Umbilical cord (tissue), 2 donors: Measurements from ENCODE around the gene RFX2. TPM values are rescaled to one million over a fixed set of nuclear protein-coding genes. Genes with fewer than 3 reads are reported as not detected.
"Not testable (repeated sequence)": the region's sequence is repeated elsewhere in the genome, so short reads cannot be mapped to it uniquely, and the experiment has no call there.

Experiments used
- DNase-seq: peaks from one replicate; pipeline ENCODE4 v3.0.0-alpha.2; 2015; ENCODE audit warnings: low spot score
- total RNA-seq: library from RNA; depleted of rRNA; stranded (reverse); fragments of >200 nt; gene quantifications from one replicate; pipeline ENCODE4 v1.2.3, GENCODE V29; 2014; ENCODE audit warnings: low replicate concordance; ENCODE audit not compliant: insufficient read depth

Gene RFX2
- 15.4 TPM for total RNA-seq

- peak; percentile 99 for DNase-seq
These were observed at the start of gene RFX2 for GRCh38 chr19:6110360-6110977. Gene RFX2, minus strand, starts transcription at chr19:6110500. Its CDS starts 63,004 bp downstream, at chr19:6047496.

GRCh38 chr19:6156033-6156432, 45.7 kb upstream of the RFX2 start:
- DNase-seq, result no peak

GRCh38 chr19:6150289-6150688, 40.0 kb upstream of the RFX2 start:
- DNase-seq, result no peak

GRCh38 chr19:6141217-6141616, 30.9 kb upstream of the RFX2 start:
- no peak for DNase-seq

- DNase-seq, result no peak
These were observed 28.2 kb upstream of the RFX2 start for GRCh38 chr19:6138511-6138910.

- DNase-seq, result no peak
These were observed 27.8 kb upstream of the RFX2 start for GRCh38 chr19:6138066-6138465.

- no peak for DNase-seq
These were observed 22.9 kb upstream of the RFX2 start for GRCh38 chr19:6133231-6133630.

- no peak for DNase-seq
These were observed 22.2 kb upstream of the RFX2 start for GRCh38 chr19:6132482-6132881.

GRCh38 chr19:6127716-6128335, 17.5 kb upstream of the RFX2 start:
- DNase-seq, result no peak

GRCh38 chr19:6126335-6126974, 16.2 kb upstream of the RFX2 start:
- no peak for DNase-seq

- peak; percentile 35 for DNase-seq
These were observed 15.3 kb upstream of the RFX2 start for GRCh38 chr19:6125571-6125989.

- no peak for DNase-seq
These were observed 8.7 kb upstream of the RFX2 start for GRCh38 chr19:6119031-6119430.

- DNase-seq, result no peak
These were observed 7.7 kb upstream of the RFX2 start for GRCh38 chr19:6118043-6118442.

GRCh38 chr19:6117534-6117933, 7.2 kb upstream of the RFX2 start:
- no peak for DNase-seq

GRCh38 chr19:6116749-6117430, 6.6 kb upstream of the RFX2 start:
- no peak for DNase-seq

GRCh38 chr19:6115992-6116391, 5.7 kb upstream of the RFX2 start:
- DNase-seq, result no peak

- DNase-seq, result no peak
These were observed 3.4 kb upstream of the RFX2 start for GRCh38 chr19:6113616-6114188.

- DNase-seq, result no peak
These were observed 353 bp downstream of the RFX2 start for GRCh38 chr19:6109947-6110346.

GRCh38 chr19:6108721-6109633, 1.3 kb downstream of the RFX2 start:
- peak; percentile 73 for DNase-seq

- not testable (repeated sequence) for DNase-seq
These were observed 3.5 kb downstream of the RFX2 start for GRCh38 chr19:6106643-6107294.
